ENCODE measurements around the gene DCDC2.
"Not testable (repeated sequence)": the region's sequence is repeated elsewhere in the genome, so short reads cannot be mapped to it uniquely, and the experiment has no call there.

DCDC2 gene

GRCh38 chr6:24255676-24256075 is 102.2 kb downstream of the DCDC2 start:
- no peak for DNase-seq

GRCh38 chr6:24253360-24253759 is 104.5 kb downstream of the DCDC2 start:
- no peak for DNase-seq

- no peak for DNase-seq
Measured at GRCh38 chr6:24252280-24252679, 105.6 kb downstream of the DCDC2 start.

- DNase-seq: no peak
Measured at GRCh38 chr6:24251339-24251738, 106.5 kb downstream of the DCDC2 start.

- DNase-seq: no peak
Measured at GRCh38 chr6:24249926-24250325, 107.9 kb downstream of the DCDC2 start.

GRCh38 chr6:24245275-24245674 is 112.6 kb downstream of the DCDC2 start:
- DNase-seq: no peak

GRCh38 chr6:24242924-24243323 is 114.9 kb downstream of the DCDC2 start:
- no peak for DNase-seq

GRCh38 chr6:24241779-24242178 is 116.1 kb downstream of the DCDC2 start:
- not testable (repeated sequence) for DNase-seq

- no peak for DNase-seq
Measured at GRCh38 chr6:24240943-24241342, 116.9 kb downstream of the DCDC2 start.

- no peak for DNase-seq
Measured at GRCh38 chr6:24240380-24240928, 117.4 kb downstream of the DCDC2 start.

- no peak for DNase-seq
Measured at GRCh38 chr6:24238700-24239099, 119.2 kb downstream of the DCDC2 start.

- not testable (repeated sequence) for DNase-seq
Measured at GRCh38 chr6:24236779-24237178, 121.1 kb downstream of the DCDC2 start.

GRCh38 chr6:24233813-24234442 is 123.9 kb downstream of the DCDC2 start:
- DNase-seq: no peak

- DNase-seq: no peak
Measured at GRCh38 chr6:24231438-24231977, 126.4 kb downstream of the DCDC2 start.

- no peak for DNase-seq
Measured at GRCh38 chr6:24229696-24230405, 128.0 kb downstream of the DCDC2 start.

GRCh38 chr6:24228681-24229255 is 129.1 kb downstream of the DCDC2 start:
- DNase-seq: no peak

- no peak for DNase-seq
Measured at GRCh38 chr6:24228123-24228522, 129.7 kb downstream of the DCDC2 start.

GRCh38 chr6:24227556-24227955 is 130.3 kb downstream of the DCDC2 start:
- no peak for DNase-seq

GRCh38 chr6:24226541-24226940 is 131.3 kb downstream of the DCDC2 start:
- DNase-seq: no peak

GRCh38 chr6:24225838-24226237 is 132.0 kb downstream of the DCDC2 start:
- DNase-seq: no peak

- no peak for DNase-seq
Measured at GRCh38 chr6:24223115-24223919, 134.5 kb downstream of the DCDC2 start.

GRCh38 chr6:24219670-24220069 is 138.2 kb downstream of the DCDC2 start:
- no peak for DNase-seq

GRCh38 chr6:24214984-24215383 is 142.9 kb downstream of the DCDC2 start:
- DNase-seq: no peak
